Measurements from ENCODE around the gene RHD.
"Not testable (repeated sequence)": the region's sequence is repeated elsewhere in the genome, so short reads cannot be mapped to it uniquely, and the experiment has no call there.

RHD gene

GRCh38 chr1:25296501-25296900, 24.2 kb downstream of the RHD start:
- in situ Hi-C loops (cut with MboI; ENCODE audit: low sequenced_read_pairs) = not testable (repeated sequence)

GRCh38 chr1:25300729-25301128, 28.4 kb downstream of the RHD start:
- in situ Hi-C loops (cut with MboI; ENCODE audit: low sequenced_read_pairs) = not testable (repeated sequence)

- in situ Hi-C loops (cut with MboI; ENCODE audit: low sequenced_read_pairs) = not testable (repeated sequence)
These were observed 30.0 kb downstream of the RHD start for GRCh38 chr1:25302330-25302729.

GRCh38 chr1:25304936-25305335, 32.6 kb downstream of the RHD start:
- in situ Hi-C loops (cut with MboI; ENCODE audit: low sequenced_read_pairs) = not testable (repeated sequence)

- in situ Hi-C loops (cut with MboI; ENCODE audit: low sequenced_read_pairs) = not testable (repeated sequence)
These were observed 35.9 kb downstream of the RHD start for GRCh38 chr1:25308168-25308567.

GRCh38 chr1:25309085-25309484, 36.8 kb downstream of the RHD start:
- in situ Hi-C loops (cut with MboI; ENCODE audit: low sequenced_read_pairs) = not testable (repeated sequence)

- in situ Hi-C loops (cut with MboI; ENCODE audit: low sequenced_read_pairs) = not testable (repeated sequence)
These were observed 37.2 kb downstream of the RHD start for GRCh38 chr1:25309486-25309885.

GRCh38 chr1:25312806-25313470, 40.6 kb downstream of the RHD start:
- in situ Hi-C loops (cut with MboI; ENCODE audit: low sequenced_read_pairs) = not testable (repeated sequence)

GRCh38 chr1:25320314-25320938, 48.1 kb downstream of the RHD start:
- in situ Hi-C loops (cut with MboI; ENCODE audit: low sequenced_read_pairs) = not testable (repeated sequence)

GRCh38 chr1:25322127-25322526, 49.8 kb downstream of the RHD start:
- in situ Hi-C loops (cut with MboI; ENCODE audit: low sequenced_read_pairs) = not testable (repeated sequence)

- in situ Hi-C loops (cut with MboI; ENCODE audit: low sequenced_read_pairs) = not testable (repeated sequence)
These were observed 52.1 kb downstream of the RHD start for GRCh38 chr1:25324407-25324806.

GRCh38 chr1:25327864-25328790, 55.8 kb downstream of the RHD start:
- in situ Hi-C loops (cut with MboI; ENCODE audit: low sequenced_read_pairs) = not testable (repeated sequence)

- in situ Hi-C loops (cut with MboI; ENCODE audit: low sequenced_read_pairs) = not testable (repeated sequence)
These were observed 56.5 kb downstream of the RHD start for GRCh38 chr1:25328791-25329185.

- in situ Hi-C loops (cut with MboI; ENCODE audit: low sequenced_read_pairs) = not testable (repeated sequence)
These were observed 57.0 kb downstream of the RHD start for GRCh38 chr1:25329336-25329735.

GRCh38 chr1:25329950-25330349, 57.6 kb downstream of the RHD start:
- in situ Hi-C loops (cut with MboI; ENCODE audit: low sequenced_read_pairs) = not testable (repeated sequence)

GRCh38 chr1:25336922-25337354, 64.6 kb downstream of the RHD start:
- in situ Hi-C loops (cut with MboI; ENCODE audit: low sequenced_read_pairs) = not testable (repeated sequence)

- in situ Hi-C loops (cut with MboI; ENCODE audit: low sequenced_read_pairs) = not testable (repeated sequence)
These were observed 65.3 kb downstream of the RHD start for GRCh38 chr1:25337483-25338187.

GRCh38 chr1:25338188-25338981, 66.1 kb downstream of the RHD start, which contains the start of gene TMEM50A:
TSS of gene TMEM50A (plus strand) at chr1:25338334. CDS start at chr1:25340487, 2,153 bp downstream.
- in situ Hi-C loops (cut with MboI; ENCODE audit: low sequenced_read_pairs) = no loop called here

GRCh38 chr1:25338986-25339385, 66.7 kb downstream of the RHD start:
- in situ Hi-C loops (cut with MboI; ENCODE audit: low sequenced_read_pairs) = no loop called here

GRCh38 chr1:25341746-25342145, 69.4 kb downstream of the RHD start:
- in situ Hi-C loops (cut with MboI; ENCODE audit: low sequenced_read_pairs) = no loop called here

All from HL-60/S4 treated with retinoic acid at 250 ng/mL for 4 days and 3 days (cell line).